Hindlimb muscle (tissue), 1 donor: ENCODE data around the gene PRRC1. TPM values are rescaled to one million over a fixed set of nuclear protein-coding genes. Genes with fewer than 3 reads are reported as not detected.
A peak's percentile ranks its signal among the peaks of the same experiment; 100 is the strongest.
"Not testable (repeated sequence)": the region's sequence is repeated elsewhere in the genome, so short reads cannot be mapped to it uniquely, and the experiment has no call there.

Experiments
- DNase-seq: peaks from one replicate; pipeline ENCODE4 v3.0.0-alpha.2; 2013
- polyA plus RNA-seq: library from polyadenylated mRNA; unstranded; fragments of 120-200 nt; gene quantifications from one replicate; pipeline ENCODE4 v1.2.1, GENCODE V29; 2013; ENCODE audit not compliant: insufficient read length

Gene PRRC1
- 51.0 TPM for polyA plus RNA-seq

DNA sequence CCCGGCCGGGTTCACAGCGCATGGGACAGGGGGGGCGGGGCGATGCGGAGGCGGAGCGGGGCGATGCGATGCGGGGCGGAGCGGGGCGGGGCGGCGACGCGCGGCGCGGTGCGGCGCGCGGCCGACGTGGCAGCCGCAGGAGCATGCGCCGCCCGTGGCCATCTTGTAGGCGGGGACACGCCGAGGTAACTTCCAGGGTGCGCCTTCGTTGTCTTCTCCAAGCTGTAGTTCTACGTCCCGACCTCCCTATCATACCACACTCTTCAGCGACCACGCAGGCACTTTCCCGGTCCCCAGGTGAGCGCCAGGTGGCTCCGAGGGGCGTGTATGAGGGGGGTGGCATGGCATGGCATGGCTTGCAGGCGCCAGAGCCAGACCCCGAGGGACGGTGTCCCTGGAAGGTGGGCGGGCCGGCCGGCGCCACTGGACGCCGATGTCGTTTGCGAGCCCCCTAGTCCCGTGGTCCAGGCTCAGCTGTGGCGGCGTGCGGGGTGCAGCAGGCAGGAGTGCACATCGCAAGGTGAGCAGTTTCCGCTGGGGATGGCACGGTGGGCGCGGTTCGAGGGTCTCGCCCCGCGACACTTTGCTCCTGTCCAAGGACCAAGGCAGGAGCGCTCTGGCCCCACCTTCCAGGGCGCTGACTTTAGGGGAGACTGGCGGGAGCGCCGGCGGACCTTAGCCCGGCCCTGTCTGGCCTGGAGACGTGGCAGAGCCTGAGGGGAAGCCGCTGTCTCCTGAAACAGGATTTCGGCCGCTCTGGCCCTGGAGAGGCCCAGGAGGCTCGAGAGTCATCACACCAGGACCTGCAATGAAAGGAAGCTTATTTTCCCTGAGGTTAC lies at the start of gene PRRC1:
Gene PRRC1, plus strand, starts transcription at position 161 of the 839 bp plus-strand sequence. CDS start 5,840 bp downstream, outside the sequence.
- DNase-seq: peak; percentile 89

DNA sequence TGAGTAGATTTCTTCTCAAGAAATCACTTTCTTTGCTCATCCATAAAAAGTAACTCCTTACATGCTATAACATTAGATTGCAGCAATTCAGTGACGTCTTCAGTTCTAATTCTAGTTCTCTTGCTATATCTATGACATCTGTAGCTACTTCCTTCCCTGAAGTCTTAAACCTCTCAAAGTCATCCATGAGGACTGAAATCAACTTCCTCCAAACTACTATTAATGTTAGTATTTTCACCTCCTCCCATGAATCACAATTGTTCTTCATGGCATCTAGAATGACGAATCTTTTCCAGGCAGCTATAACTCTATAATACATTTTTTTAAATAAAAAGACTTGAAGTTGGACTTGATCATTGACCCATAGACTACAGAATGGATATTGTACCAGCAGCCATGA lies 46.2 kb upstream of the PRRC1 start:
- no peak for DNase-seq

DNA sequence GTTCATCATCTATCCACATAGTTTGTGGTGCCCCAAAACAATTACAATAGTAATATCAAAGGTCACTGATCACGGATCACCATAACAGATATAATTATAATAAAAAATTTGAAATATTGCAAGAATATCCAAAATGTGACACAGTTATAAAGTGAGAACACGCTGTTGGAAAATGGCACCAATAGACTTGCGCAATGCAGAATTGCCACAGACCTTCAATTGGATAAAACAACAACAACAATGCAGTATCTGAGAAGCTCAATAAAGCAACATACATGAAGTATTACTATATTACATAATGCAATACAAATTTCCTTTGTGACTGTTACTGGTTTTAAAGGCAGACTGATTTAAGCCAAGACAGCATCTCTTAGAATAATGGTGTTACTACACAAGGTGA lies 44.7 kb upstream of the PRRC1 start:
- DNase-seq: no peak

DNA sequence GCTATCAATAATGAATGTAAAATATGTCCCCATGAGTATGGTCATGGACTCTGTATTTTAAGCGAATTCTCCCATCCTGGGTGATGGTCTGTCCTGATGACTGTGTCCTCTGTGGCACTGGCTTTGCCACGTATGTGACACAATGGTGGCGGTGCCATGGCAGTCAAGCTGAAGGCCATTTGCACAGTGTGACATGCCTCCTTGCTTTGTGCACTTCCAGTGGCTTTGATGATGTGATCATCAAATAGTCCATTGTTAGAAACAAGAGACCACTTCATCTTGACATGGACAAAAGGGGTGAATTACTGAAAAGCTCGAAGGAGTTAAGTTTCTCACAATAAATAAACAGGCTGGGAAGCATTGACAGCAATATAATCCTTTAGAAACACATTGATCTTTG lies 31.0 kb upstream of the PRRC1 start:
- DNase-seq: no peak

DNA sequence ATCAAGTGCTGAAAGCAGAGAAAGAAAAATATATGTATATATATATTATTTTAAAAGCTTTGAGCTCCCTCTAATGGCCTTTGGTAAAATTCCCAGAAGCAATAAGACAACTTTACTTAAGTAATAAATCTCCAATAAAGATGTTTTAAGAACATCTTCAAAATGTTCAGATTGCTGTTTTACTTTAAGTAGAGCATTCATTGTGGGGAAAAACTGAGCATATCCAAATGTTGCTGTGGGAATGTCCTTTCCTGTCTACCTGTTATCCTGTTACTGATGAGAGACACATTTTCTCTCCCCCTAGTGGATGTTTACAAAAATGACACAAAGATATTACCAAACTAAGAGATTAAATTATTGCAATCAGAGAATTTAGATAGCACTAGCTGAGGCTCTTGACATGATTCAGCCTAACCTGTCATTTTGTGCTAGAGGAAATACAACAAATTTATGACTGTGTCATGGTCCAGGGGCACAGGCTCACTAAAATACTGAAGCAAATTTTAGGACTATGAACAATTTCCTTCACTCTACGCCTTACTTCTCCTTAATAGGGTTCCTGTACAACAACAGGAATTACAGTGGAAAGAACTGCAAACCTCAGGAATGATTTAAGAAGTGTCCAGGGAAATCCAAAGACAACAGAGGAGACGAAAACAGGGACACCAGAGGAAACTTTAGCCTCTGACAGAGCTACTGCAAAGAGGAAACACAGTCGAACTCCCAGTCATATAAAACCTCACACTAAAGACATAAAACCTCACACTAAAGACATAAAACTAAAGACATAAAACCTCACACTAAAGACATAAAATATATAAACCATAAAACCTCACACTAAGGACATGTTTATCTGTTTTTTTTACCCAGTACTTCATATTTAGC lies 24.3 kb upstream of the PRRC1 start:
- peak; percentile 37 for DNase-seq

DNA sequence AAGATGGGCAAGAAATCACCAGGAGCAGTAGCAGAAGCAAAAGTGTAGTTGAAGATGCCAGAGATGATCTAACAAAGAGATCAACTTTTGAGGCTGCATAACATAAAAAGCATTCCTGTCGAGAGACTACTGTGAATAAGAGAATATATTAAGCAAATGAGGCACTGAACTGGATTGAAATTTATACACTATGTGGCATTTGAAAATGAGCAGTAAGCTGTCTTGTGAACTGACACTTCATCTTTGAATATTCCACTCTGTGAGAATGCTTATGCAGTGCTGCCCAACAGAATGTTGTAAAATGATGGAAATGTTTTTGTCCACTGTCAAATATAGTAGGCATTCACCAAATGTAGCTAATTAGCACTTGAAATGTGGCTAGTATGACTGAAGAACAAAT lies 18.9 kb upstream of the PRRC1 start:
- no peak for DNase-seq

DNA sequence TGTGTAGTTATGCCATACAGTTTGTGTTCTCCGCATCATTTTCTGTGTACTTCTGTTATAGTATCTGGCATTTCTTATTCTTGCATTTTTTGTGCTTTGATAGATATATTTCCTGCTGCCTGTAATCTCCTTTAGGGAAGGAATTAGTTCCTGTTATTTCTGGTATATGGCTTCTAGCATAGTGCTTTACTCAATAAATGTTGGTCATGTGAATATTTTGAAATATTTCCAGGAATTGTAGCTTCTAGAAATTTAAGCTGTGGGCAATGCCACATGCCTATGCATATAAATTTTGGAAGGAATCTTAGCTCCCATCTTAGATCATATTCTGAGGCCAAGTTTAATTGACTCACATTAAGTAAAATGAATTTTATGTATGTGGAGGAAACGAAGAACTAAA lies 11.5 kb upstream of the PRRC1 start:
- no peak for DNase-seq

DNA sequence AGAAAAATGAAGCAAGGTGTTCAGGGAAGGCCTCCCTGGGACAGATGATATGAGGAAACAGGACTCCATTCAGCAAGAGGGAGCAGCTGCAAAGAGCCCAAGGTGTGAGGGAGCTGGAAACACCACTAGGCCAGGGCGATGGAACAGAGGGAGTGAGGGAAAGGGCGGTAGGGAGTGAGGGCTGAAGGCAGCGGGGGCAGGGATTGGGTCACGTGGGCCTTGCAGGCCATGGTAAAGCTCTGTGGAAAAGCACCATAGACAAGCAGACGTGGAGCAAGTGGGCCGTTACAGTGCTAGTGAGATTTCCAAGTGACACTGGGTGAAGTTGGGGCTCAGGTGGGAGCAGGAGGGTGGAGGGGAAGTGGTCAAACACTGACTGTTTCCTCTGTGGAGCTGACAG lies 10.8 kb upstream of the PRRC1 start:
- no peak for DNase-seq

DNA sequence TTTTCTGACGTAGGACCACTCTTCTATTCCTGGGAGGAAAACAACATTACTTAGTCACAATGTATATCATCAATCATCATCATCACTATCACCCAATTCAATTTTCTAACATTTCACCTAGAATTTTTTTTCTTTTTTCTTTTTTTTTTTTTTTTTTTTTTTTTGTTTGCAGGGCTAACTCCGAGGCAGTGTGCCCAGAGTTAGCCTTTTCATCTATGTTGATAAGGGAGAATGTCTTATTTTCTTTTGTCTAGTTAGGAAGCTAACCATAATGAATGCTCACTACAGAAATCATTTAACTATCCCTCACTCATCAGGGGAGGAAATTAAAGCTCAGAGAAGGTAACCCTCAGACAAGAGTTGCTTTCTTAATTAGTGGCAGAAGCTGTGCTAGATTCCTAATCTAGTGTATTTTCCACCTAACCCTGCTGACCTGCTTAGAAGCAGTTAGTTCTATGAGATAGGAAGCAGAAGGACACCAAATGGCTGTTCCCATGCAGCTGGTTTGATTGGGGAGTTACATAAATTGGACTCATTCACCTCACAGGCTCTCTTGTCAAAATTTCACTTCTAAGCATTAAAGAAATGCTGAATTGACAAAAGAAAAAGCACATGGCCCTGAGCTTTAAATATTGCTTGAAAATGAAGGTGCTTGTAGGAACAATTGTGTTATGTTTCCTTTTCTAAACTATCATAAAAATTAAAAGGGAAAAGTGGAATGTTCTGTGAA lies 8.6 kb upstream of the PRRC1 start:
- DNase-seq: no peak

DNA sequence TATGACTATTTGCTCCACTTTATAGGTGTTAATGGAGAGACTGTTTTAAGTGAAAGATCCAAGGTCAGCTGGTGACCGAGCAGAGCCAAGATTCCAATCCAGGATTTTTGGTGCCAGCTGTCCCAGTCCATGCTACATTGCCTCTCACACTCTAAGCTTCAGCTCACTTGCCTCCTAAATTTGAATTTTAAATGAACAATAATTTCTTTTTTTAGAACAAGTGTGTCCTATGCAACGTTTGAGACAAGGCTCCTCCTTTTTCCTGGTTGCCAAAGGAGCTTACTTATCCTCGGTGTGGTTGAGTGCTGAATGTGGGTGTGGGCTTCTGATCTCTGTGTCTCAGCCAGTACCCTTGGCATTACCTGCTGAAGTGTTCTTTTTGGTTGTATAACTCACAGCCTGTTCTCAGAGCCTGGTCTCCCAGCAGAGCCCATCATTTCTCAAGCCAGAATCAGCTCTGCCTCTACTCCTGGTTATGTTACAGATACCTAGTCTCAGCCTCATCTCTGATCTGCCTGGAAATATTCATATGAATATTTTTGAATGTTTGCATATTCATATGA lies 4.0 kb upstream of the PRRC1 start:
- no peak for DNase-seq

DNA sequence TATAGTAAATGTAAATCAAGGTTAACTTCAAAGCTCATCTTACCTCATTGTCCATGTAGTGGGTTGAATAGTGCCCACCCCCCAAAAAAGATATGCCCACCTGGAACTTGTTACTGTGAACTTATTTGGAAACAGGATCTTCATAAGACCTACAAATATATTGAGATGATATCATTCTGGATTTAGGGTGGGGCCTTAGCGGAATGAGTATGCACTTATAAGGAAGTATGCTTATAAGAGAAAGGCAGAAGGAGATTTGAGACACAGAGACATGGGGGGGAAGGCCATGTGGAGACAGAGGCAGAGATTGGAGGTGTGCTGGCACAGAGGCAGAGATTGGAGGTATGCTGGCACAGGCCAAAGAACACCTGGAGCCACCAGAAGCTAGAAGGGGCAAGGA lies 2.6 kb upstream of the PRRC1 start:
- no peak for DNase-seq

DNA sequence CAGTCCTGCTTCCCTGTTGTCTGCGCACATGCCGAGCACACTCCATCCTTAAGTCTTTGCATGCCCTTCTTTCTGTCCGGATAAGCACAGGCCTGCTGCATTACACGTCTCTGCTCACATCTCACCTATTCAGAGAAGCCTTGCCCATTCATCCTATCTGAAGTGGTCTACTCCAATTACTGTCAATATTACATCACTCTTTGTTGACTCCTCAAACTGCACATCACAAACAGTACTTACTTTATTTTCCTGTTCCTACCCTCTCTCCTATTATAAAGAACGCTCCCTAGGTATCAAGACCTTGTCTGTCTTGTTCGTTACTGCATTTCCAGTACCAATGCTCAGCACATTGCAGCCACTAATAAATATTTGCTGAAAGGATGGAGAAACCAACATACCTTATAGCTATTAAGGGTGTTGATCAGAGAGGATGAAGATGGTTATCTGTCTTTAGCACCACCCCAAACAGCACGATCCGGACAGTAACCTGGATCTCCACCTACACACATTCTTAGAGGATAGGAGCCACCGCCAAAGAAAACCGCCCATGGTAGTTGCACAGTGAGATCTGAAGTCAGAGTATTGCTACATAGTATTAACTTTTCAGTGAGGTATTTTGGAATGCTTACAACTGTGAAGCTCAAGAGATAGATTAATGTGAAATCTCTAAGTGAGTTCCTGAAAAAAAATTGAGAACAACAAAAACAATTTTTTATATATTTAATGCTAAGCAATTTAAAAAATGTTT lies 1.6 kb upstream of the PRRC1 start:
- DNase-seq: no peak

DNA sequence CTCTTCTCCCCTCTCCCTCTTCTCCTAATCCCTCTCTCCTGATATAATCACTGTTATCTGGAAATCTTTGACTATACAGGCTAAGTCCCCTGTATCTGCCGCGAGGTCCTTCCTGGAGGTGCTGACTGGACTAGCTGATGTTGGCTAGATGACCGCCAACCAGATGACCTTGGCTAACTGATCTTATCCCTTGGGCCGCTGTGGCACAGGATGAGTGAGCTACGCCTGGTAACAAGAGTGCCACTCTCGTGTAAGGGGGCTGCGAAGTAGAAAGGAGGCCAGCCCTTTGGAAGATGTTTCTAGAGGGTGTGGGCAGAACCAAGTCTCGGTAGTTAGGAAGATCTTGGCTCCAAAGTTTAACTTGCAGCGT lies 345 bp upstream of the PRRC1 start:
- DNase-seq: no peak

DNA sequence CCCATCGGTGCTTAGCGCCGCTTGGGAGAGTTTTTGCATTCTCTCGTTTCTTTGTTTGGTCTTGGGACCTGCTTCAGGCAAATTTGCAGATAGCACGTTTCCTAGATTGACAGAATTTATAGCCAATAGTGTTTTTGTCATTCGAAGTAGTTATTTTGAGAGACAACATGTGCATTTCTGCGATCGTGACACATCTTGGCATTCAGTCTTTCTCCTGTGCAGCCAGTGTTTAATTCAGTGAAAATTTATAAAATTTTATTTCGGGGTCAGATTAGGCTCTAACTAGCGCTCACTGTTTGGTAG lies 830 bp downstream of the PRRC1 start:
- DNase-seq: no peak

DNA sequence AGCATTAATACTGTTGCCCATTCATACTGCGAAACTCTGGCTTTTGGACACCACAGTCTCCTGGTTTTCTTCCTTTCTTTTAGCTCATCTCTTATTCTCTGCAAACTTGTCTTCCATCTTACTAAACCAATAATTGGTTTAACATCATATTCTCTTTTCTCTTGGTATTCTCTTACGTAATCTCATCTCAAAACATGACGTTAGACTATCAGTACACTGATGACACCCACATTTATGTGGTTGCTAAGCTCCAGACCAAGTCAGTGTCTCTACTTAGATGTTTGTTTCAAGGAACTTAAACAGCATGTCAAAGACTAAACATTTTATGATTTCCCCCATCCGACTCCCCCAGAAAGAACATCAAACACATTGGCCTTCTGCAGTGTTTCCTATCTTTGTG lies 2.1 kb downstream of the PRRC1 start:
- DNase-seq: no peak

DNA sequence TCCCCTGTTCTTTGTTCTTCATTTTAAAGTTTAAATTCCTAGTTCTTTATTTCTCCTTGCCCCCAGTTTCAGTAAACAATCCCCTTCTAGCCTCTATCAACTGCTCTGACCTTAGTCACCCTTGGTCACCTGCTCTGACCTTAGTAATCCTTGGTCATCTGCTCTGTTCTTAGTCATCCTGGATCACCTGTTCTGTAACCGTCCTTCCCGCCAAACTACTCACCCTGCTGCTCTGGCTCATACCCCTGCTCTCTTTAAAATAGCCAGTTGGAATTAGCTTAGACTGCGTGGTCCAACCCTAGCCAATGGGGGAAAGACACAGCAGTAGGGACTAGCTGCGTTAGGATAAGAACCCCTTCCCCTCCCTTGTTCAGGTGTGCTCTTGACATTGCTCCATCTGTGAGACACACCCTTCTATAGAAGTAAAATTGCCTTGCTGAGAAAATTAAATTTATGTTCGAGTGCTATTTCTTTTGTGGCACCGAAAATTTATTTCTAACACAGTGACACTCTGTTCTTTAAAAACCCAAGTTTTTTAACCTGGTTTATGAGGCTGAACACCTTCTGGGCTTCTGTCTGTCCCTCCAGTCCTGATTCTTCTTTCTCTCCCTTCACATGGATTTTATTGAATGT lies 3.8 kb downstream of the PRRC1 start:
- no peak for DNase-seq

DNA sequence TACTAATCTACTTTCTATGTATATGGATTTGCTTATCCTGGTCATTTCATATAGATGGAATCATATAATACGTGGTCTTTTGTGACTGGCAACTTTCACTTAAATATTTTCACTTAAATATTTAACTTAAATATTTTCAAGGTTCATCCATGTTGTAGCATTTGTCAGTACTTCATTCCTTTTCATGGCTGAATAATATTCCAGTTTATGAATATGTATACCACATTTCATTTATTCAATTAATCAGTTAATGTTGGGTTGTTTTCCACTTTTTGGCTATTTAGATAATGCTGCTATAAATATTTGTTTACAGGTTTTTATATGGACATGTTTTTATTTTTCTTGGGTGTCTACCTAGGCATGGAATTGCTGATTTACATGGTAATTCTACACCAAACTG lies 7.7 kb downstream of the PRRC1 start:
- no peak for DNase-seq

DNA sequence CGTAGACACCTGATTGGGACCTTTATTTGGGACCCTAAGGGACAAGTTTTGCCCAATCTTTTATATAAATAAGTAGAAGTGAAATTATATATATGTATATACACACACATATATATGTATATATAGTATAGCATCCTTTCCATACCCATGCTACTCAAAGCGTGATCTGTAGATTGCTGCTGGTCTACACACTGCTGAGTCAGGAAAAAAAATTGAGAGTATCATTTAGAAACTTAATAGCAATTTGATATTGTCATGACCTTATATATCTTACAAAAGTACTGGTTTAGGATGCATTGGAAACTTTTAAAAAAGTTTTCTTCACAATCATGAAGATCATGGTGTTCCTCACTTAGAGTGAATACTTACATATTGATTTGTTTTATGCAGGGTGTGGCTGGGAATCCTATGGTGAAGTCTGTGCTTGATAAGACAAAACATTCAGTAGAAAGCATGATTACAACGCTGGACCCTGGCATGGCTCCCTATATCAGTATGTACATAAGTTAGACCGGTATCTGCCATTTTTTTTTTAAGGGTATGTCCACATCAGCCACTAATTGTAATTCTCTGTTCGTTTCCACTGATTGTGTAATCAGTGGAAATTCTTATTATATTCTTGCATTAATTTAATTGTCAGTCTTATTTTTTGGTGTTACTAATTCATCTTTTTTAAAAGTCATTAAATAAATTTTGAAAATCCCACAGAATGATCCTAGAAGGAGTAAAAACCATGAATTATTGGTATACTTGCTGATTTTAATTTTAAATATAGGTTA lies 12.7 kb downstream of the PRRC1 start:
- no peak for DNase-seq

DNA sequence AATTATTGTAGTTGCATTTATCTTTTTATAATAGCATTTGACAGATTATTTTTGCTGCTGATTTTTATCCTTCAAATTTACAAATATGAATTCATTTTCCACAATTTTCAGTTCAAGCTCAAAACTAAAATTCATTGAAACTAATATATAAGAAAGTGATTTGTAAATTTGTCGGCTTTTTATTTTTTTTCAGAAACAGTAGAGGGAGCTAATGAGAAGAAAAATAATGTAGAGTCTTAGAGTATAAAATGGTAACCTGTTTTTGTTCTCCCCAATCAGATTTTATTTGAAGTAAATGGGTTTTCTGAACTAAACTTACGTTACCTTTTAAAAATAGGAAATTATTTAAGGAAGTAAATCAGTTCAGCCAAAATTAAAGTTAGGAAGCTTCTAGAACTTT lies 19.2 kb downstream of the PRRC1 start:
- no peak for DNase-seq

DNA sequence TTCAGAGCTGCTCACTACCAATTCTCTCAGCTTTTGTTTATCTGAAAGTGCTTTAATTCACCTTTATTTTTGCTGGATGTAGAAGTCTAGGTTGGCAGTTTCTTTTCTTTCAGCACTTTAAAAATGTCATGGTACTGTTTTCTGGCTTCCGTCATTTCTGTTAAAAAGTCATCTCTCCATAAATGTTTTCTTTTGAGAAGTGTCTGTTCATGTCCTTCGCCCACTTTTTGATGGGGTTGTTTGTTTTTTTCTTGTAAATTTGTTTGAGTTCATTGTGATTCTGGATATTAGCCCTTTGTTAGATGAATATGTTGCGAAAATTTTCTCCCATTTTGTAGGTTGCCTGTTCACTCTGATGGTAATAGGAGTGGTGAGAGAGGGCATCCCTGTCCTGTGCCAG lies 23.1 kb downstream of the PRRC1 start:
- DNase-seq: not testable (repeated sequence)

DNA sequence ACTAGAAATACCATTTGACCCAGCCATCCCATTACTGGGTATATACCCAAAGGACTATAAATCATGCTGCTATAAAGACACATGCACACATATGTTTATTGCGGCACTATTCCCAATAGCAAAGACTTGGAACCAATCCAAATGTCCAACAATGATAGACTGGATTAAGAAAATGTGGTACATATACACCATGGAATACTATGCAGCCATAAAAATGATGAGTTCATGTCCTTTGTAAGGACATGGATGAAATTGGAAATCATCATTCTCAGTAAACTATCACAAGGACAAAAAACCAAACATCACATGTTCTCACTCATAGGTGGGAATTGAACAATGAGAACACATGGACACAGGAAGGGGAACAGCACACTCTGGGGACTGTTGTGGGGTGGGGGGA lies 27.8 kb downstream of the PRRC1 start:
- not testable (repeated sequence) for DNase-seq
